Common myeloid progenitor, CD34-positive (primary cell): ENCODE data around the gene IRGC.

Experiments
- CTCF ChIA-PET: fragments of 350-600 bp; sonication (Branson Sonifier 250); formaldehyde crosslinking; loops from one replicate; lab custom pipeline; 2021; ENCODE audit warnings: antibody characterized with exemption; lab: Charles Lee
- POLR2A ChIA-PET: fragments of 350-600 bp; sonication (Branson Sonifier 250); formaldehyde crosslinking; loops from one replicate; lab custom pipeline; 2021; ENCODE audit warnings: antibody characterized with exemption; lab: Charles Lee
- DNase-seq, 3 donors: peaks; one replicate each; pipeline versions ENCODE4 v3.0.0 to v3.0.0-alpha.2; 2013
- H3K27ac ChIP-seq, 2 experiments: 1 replicate in 1 of 2; 2 replicates in 1 of 2; pipeline ENCODE4 v1.7.0; 2013; ENCODE audit warnings: inconsistent platforms in 2 of 2, low read length in 2 of 2, mild to moderate bottlenecking in 2 of 2, low read depth in 1 of 2, moderate library complexity in 1 of 2; ENCODE audit not compliant: severe bottlenecking in 2 of 2, insufficient read depth in 1 of 2, poor library complexity in 1 of 2
- H3K27me3 ChIP-seq, 5 experiments: replicated peaks in 2 of 5; 1 replicate in 3 of 5; 2 replicates in 2 of 5; pipeline versions ENCODE4 v1.6.1 to v1.7.0; 2013; ENCODE audit warnings: low read length in 4 of 5, mild to moderate bottlenecking in 2 of 5, moderate library complexity in 2 of 5, inconsistent platforms in 1 of 5; ENCODE audit not compliant: insufficient read depth in 5 of 5, control insufficient read depth in 4 of 5
- H3K36me3 ChIP-seq, 4 experiments: 1 replicate in 2 of 4; 2 replicates in 2 of 4; pipeline versions ENCODE4 v1.6.1 to v1.7.0; 2013; ENCODE audit warnings: low read length in 3 of 4, control low read depth in 1 of 4, mild to moderate bottlenecking in 1 of 4; ENCODE audit not compliant: control insufficient read depth in 4 of 4, insufficient read depth in 4 of 4
- H3K4me1 ChIP-seq, 4 experiments: 1 replicate in 3 of 4; 2 replicates in 1 of 4; pipeline versions ENCODE4 v1.6.1 to v1.7.1; 2013; ENCODE audit warnings: low read length in 3 of 4, mild to moderate bottlenecking in 3 of 4, control low read depth in 1 of 4, inconsistent platforms in 1 of 4, moderate library complexity in 1 of 4; ENCODE audit not compliant: control insufficient read depth in 4 of 4, insufficient read depth in 4 of 4; ENCODE audit errors: control extremely low read depth in 1 of 4
- H3K4me3 ChIP-seq, 7 experiments: 1 replicate in 4 of 7; 2 replicates in 3 of 7; pipeline versions ENCODE4 v1.5.1 to v1.7.0; 2013; ENCODE audit warnings: mild to moderate bottlenecking in 7 of 7, low read length in 6 of 7, moderate library complexity in 6 of 7, inconsistent platforms in 2 of 7, low read depth in 2 of 7, control low read depth in 1 of 7; ENCODE audit not compliant: insufficient read depth in 4 of 7, control insufficient read depth in 1 of 7; ENCODE audit errors: extremely low read depth in 1 of 7
- H3K9me3 ChIP-seq, 5 experiments: 1 replicate in 4 of 5; 2 replicates in 1 of 5; pipeline versions ENCODE4 v1.6.1 to v1.7.1; 2013; ENCODE audit warnings: low read length in 4 of 5, mild to moderate bottlenecking in 2 of 5, inconsistent platforms in 1 of 5, low read depth in 1 of 5, moderate library complexity in 1 of 5; ENCODE audit not compliant: control insufficient read depth in 4 of 5, insufficient read depth in 2 of 5; ENCODE audit errors: control extremely low read depth in 1 of 5
- WGBS: methylation state at CpG from one replicate; pipeline ENCODE4 v1.1.5; 2013; ENCODE audit not compliant: insufficient coverage; 5-methylcytosine and 5-hydroxymethylcytosine counted together

The IRGC gene

DNA sequence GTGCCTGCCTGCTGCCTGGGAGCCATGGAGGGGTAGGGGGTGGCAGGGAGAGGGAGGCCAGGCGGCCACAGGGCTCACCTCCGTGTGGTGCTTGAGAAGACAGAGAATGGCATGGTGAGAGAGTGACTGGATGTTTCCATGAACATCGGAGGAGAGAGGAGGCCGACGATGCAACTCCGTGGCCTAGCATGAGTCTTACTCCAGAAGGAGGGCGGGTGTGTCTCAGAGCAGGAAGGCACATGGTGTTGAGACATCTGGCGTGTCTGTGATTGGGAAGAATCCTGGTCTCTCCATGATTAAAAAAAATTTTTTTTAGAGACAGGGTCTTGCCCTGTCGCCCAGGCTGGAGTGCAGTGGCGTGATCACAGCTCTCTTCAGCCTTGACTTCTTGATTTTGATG lies 5.1 kb downstream of the IRGC start:
- 96% methylated on average over 8 of the region's 10 CpGs for WGBS
- H3K4me3 ChIP-seq, result no peak overlapping the region
- H3K27me3 ChIP-seq, result no peaks in the 10 kb centered on the region
- peaks cover 6 to 23% (median 13%) of the 10 kb centered on the region in 4 experiments for H3K4me1 ChIP-seq
- H3K27ac ChIP-seq, result no peak overlapping the region
- H3K36me3 ChIP-seq, result no peaks in the 10 kb centered on the region
- no peak for DNase-seq
- H3K9me3 ChIP-seq, result no peaks in the 10 kb centered on the region
- POLR2A ChIA-PET, result no interaction called here
- CTCF ChIA-PET, result interaction anchor here (1.2 to 2.9 kb wide), 2 partner anchors 25 to 52 kb away, joined by 5 to 12 read pairs; partner anchors contain the start of gene PLAUR

DNA sequence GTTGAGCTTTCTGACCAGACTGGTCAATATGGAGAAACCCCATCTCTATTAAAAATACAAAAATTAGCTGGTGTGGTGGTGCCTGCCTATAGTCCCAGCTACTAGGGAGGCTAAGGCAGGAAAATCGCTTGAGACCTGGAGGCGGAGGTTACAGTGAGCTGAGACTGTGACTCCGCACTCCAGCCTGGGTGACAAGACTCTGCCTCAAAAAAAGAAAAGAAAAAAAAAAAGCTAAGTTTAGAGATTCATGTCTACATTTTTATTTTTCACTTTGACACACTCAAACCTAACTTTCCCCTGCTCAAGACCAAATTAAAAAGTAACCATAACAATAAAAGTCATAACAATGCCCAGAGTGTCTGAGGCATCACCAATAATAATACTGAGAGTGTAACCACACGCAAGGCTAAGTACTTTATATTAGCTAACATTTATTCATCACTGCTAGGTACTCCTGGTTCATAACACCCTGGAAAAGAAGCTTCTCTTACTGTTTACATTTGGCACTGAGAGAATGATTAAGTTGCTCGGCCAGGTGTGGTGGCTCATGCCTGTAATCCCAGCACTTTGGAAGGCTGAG lies 5.7 kb downstream of the IRGC start:
- DNase-seq, result no peak
- Histone ChIP-seq H3K9me3 (no peaks in the 10 kb centered on the region), H3K27ac (no peak overlapping the region), H3K4me1 (peaks cover 8 to 27% (median 15%) of the 10 kb centered on the region in 4 experiments), H3K36me3 (no peaks in the 10 kb centered on the region), H3K27me3 (no peaks in the 10 kb centered on the region), H3K4me3 (no peak overlapping the region)
- ChIA-PET POLR2A (no interaction called here), CTCF (interaction anchor here (0.6 to 2.9 kb wide), 4 partner anchors 9 to 52 kb away, joined by 3 to 12 read pairs (median 4); partner anchors contain the start of gene PLAUR)
- WGBS, result 100% methylated on average over 3 of the region's 5 CpGs

DNA sequence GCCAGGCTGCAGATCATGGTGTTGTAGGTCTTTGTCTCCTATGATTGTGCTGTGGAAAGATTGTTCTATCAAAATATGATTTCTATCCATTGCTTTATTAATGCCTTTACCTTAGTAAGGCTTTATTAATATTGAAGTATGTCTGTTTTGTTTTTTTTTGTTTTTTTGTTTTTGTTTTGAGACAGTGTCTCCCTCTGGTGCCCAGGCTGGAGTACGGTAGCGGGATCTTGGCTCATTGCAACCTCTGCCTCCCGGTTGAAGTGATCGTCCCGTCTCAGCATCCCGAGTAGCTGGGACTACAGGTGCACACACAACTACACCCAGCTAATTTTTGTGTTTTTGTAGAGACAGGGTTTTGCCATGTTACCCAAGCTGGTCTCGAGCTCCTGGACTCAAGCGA lies 7.7 kb downstream of the IRGC start:
- Histone ChIP-seq H3K27me3 (no peaks in the 10 kb centered on the region), H3K4me1 (peaks cover 8 to 39% (median 25%) of the 10 kb centered on the region in 4 experiments), H3K9me3 (peaks cover 0 to under 1% (median 0%) of the 10 kb centered on the region in 5 experiments), H3K4me3 (no peak overlapping the region), H3K36me3 (peaks cover 0 to 8% (median 4%) of the 10 kb centered on the region in 4 experiments), H3K27ac (no peak overlapping the region)
- WGBS, result 100% methylated on average over 1 of the region's 8 CpGs
- ChIA-PET POLR2A (no interaction called here), CTCF (interaction anchor here (0.9 to 1.9 kb wide), 3 partner anchors 26 to 55 kb away, joined by 3 to 4 read pairs (median 3); no protein-coding TSS in a partner anchor)
- no peak for DNase-seq

DNA sequence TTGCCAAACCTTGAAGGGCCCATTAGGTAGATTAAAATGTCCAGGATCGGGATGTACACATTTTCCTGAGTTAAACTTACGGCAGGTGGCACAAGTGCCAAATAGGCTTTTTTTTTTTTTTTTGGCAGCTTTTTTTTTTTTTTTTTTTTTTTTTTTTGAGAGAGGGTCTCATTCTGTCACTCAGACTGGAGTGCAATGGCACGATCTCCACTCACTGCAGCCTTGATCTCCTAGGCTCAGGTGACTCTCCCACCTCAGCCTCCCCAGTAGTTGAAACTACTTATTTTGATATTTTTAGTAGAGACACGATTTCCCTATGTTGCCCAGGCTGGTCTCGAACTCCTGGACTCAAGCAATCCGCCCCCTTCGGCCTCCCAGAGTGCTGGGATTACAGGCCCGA lies 9.0 kb downstream of the IRGC start:
- no peak overlapping the region for H3K27ac ChIP-seq
- H3K9me3 ChIP-seq, result peaks cover 0 to 3% (median 0%) of the 10 kb centered on the region in 5 experiments
- no peak overlapping the region for H3K4me3 ChIP-seq
- DNase-seq, result no peak
- ChIA-PET CTCF (interaction anchor here (0.7 to 1.9 kb wide), 8 partner anchors 11 to 127 kb away, joined by 3 to 5 read pairs (median 4); no protein-coding TSS in a partner anchor), POLR2A (interaction anchor here (0.7 kb wide), 1 partner anchor 11 kb away, joined by 4 read pairs; no protein-coding TSS in a partner anchor)
- no peaks in the 10 kb centered on the region for H3K27me3 ChIP-seq
- H3K36me3 ChIP-seq, result peaks cover 4 to 22% (median 14%) of the 10 kb centered on the region in 4 experiments
- 87% methylated on average over 4 of the region's 8 CpGs for WGBS
- peaks cover 8 to 39% (median 25%) of the 10 kb centered on the region in 4 experiments for H3K4me1 ChIP-seq

DNA sequence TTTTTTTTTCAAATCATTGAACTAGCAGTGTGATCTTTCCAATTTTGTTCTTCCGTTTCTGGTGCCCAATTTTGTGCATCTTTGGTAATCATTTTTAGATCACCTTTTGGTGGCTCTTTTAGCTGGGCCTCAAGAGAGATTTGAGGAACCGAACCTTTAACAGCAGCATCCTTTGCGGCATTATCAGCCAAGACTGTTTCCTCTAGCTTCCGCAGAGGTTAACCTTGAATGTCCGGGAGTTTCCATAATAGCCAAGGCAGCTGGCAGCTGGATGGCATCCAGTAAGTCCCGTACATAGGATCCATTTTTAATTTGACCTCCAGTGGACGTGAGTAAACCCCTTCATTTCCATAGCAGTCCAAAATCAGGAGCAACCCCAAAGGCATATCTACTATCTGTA lies 9.6 kb downstream of the IRGC start:
- H3K4me1 ChIP-seq, result peaks cover 8 to 39% (median 25%) of the 10 kb centered on the region in 4 experiments
- H3K27me3 ChIP-seq, result no peaks in the 10 kb centered on the region
- POLR2A ChIA-PET, result interaction anchor here (1.2 kb wide), 1 partner anchor 57 kb away, joined by 5 read pairs; no protein-coding TSS in a partner anchor
- no peak overlapping the region for H3K27ac ChIP-seq
- CTCF ChIA-PET, result interaction anchor here (0.7 to 1.5 kb wide), 5 partner anchors 11 to 128 kb away, joined by 3 to 5 read pairs (median 4); no protein-coding TSS in a partner anchor
- WGBS, result 36% methylated on average over 6 of the region's 7 CpGs
- DNase-seq, result peak; percentile 79 to 91 (median 90)
- no peak overlapping the region for H3K4me3 ChIP-seq
- peaks cover 7 to 27% (median 17%) of the 10 kb centered on the region in 4 experiments for H3K36me3 ChIP-seq
- H3K9me3 ChIP-seq, result peaks cover 0 to 3% (median 0%) of the 10 kb centered on the region in 5 experiments

DNA sequence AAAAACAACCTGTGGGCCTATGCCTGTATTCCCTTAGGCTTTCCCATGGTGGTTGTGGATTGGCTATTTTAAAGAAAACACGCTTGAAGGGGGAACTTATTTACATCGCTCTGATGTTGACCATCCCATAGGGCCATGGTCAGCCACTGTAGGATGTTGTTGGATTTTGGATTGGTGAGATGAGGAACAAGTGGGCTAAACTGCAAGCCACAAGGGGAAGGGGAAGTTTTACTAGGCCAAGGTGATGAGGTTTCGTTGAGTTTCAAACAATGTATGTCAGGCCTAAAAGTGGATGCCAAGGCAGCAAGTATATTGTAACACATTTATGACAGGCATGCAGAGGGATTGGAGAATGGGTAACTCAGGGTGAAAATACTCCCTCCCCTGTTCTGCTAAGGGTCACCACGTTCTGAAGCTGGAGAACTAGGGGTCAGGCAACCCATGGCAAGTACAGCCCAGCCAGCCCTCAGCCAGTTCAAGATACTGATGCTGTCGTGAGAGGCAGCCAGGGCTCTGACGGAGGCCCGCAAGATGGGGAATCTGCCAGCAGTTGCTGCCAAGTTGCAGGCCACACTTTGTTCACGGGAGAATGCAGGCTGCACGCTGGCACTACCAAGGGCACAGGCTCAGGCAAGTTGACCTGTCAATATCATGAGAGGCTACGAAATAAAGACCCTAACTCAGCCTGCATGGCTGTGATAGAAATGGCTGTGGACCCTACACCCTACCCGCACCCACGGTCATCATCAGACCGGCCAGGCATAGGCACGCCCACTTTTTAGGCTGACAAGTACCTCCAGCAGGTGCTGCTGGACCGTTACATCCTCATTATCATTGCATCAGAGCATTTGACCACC lies 11.1 kb downstream of the IRGC start:
- POLR2A ChIA-PET, result interaction anchor here (1.2 kb wide), 1 partner anchor 59 kb away, joined by 5 read pairs; no protein-coding TSS in a partner anchor
- H3K27me3 ChIP-seq, result peaks cover 0 to 2% (median 0%) of the 10 kb centered on the region in 5 experiments
- no peak overlapping the region for H3K4me3 ChIP-seq
- no peak overlapping the region for H3K27ac ChIP-seq
- CTCF ChIA-PET, result no interaction called here
- H3K9me3 ChIP-seq, result peaks cover 0 to 3% (median 0%) of the 10 kb centered on the region in 5 experiments
- H3K36me3 ChIP-seq, result peaks cover 7 to 40% (median 25%) of the 10 kb centered on the region in 4 experiments
- peaks cover 8 to 43% (median 30%) of the 10 kb centered on the region in 4 experiments for H3K4me1 ChIP-seq
- 68% methylated on average over 15 of the region's 15 CpGs for WGBS
- DNase-seq, result peak; percentile 15 to 70 (median 70)
